ENCODE results near the gene FCGBP. TPM values are rescaled to one million over a fixed set of nuclear protein-coding genes. Genes with fewer than 3 reads are reported as not detected.

FCGBP gene
- total and polyA plus RNA-seq, 4 donors = 1.3 to 65.8 (median 26.5) TPM

DNA sequence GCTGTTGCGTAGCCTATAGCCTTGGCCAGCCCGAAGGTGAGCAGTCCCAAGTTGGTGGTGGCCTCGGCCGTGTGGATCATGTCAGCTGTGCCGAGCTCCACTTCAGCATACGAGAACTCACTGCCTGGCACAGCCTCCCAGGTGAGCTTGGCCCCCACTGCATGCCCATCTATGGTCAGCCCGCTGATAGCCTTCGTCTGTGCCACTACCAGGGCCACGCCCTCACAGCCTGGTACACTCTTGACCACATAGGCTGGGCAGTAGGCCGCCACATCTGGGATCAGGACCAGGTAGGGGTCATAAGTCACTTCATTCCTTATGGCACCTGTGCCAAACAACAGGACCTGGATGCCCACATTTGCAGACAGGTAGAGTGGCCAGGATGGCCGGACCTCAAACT is 7.4 kb downstream of the FCGBP start:
- Histone ChIP-seq H3K27ac (ENCODE audit: low read depth in 1 of 2, low read length in 1 of 2) (no peak overlapping the region), H3K9me3 (ENCODE audit: control insufficient read depth in 4 of 4, insufficient read depth in 3 of 4, low read length in 3 of 4) (peaks cover 0 to 4% (median 0%) of the 10 kb centered on the region in 4 donors), H3K4me1 (ENCODE audit: control insufficient read depth in 5 of 5, insufficient read depth in 5 of 5, low read length in 5 of 5) (no peaks in the 10 kb centered on the region), H3K27me3 (ENCODE audit: control insufficient read depth in 3 of 3, insufficient read depth in 3 of 3, low read length in 2 of 3) (no peaks in the 10 kb centered on the region), H3K4me3 (no peak overlapping the region), H3K9ac (ENCODE audit: insufficient read depth in 1 of 2, low read length in 2 of 2) (no peak overlapping the region), H3K36me3 (ENCODE audit: control insufficient read depth in 4 of 4, insufficient read depth in 4 of 4, low read length in 4 of 4) (no peaks in the 10 kb centered on the region)
- ATAC-seq (ENCODE audit: insufficient read depth, low FRiP score) (no peak), DNase-seq (no peak)
- 93 to 94% methylated on average over 11 of the region's 11 CpGs for WGBS, 2 donors
- TF ChIP-seq, protein P1, sequence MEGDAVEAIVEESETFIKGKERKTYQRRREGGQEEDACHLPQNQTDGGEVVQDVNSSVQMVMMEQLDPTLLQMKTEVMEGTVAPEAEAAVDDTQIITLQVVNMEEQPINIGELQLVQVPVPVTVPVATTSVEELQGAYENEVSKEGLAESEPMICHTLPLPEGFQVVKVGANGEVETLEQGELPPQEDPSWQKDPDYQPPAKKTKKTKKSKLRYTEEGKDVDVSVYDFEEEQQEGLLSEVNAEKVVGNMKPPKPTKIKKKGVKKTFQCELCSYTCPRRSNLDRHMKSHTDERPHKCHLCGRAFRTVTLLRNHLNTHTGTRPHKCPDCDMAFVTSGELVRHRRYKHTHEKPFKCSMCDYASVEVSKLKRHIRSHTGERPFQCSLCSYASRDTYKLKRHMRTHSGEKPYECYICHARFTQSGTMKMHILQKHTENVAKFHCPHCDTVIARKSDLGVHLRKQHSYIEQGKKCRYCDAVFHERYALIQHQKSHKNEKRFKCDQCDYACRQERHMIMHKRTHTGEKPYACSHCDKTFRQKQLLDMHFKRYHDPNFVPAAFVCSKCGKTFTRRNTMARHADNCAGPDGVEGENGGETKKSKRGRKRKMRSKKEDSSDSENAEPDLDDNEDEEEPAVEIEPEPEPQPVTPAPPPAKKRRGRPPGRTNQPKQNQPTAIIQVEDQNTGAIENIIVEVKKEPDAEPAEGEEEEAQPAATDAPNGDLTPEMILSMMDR (IDR thresholded peaks at IDR 0.05; ENCODE audit: control extremely low read depth, extremely low read depth) = no peak

GRCh38 chr19:39926170-39926760 is 8.2 kb downstream of the FCGBP start:
- no peaks in the 10 kb centered on the region for H3K27me3 ChIP-seq (ENCODE audit: control insufficient read depth in 3 of 3, insufficient read depth in 3 of 3, low read length in 2 of 3)
- H3K27ac ChIP-seq (ENCODE audit: low read depth in 1 of 2, low read length in 1 of 2) = no peak overlapping the region
- ATAC-seq (ENCODE audit: insufficient read depth, low FRiP score) = no peak
- H3K9me3 ChIP-seq (ENCODE audit: control insufficient read depth in 4 of 4, insufficient read depth in 3 of 4, low read length in 3 of 4) = peaks cover 0 to 4% (median 0%) of the 10 kb centered on the region in 4 donors
- WGBS, 2 donors = 89 to 94% methylated on average over 8 of the region's 8 CpGs
- no peak for DNase-seq
- no peak overlapping the region for H3K4me3 ChIP-seq
- H3K9ac ChIP-seq (ENCODE audit: insufficient read depth in 1 of 2, low read length in 2 of 2) = no peak overlapping the region
- no peaks in the 10 kb centered on the region for H3K36me3 ChIP-seq (ENCODE audit: control insufficient read depth in 4 of 4, insufficient read depth in 4 of 4, low read length in 4 of 4)
- TF ChIP-seq, protein P1 (IDR thresholded peaks at IDR 0.05; ENCODE audit: control extremely low read depth, extremely low read depth) = no peak
- no peaks in the 10 kb centered on the region for H3K4me1 ChIP-seq (ENCODE audit: control insufficient read depth in 5 of 5, insufficient read depth in 5 of 5, low read length in 5 of 5)

DNA sequence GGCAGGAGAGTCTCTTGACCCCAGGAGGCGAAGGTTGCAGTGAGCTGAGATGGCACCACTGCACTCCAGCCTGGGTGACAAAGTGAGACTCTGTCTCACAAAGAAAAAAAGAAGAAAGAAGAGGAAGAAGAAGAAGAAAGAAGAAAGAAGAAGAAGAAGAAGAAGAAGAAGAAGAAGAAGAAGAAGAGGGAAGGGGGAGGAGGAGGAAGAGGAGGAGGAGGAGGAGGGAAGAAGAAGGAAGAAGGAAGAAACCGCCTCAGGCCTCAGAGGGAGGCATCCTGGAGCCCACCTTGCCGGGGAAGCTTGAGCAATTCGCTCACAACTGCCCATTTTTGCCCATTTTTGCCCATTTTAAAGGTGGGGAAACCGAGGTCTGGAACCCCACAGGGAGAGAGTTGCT is 9.5 kb downstream of the FCGBP start:
- Histone ChIP-seq H3K27me3 (ENCODE audit: control insufficient read depth in 3 of 3, insufficient read depth in 3 of 3, low read length in 2 of 3) (no peaks in the 10 kb centered on the region), H3K9me3 (ENCODE audit: control insufficient read depth in 4 of 4, insufficient read depth in 3 of 4, low read length in 3 of 4) (peaks cover 0 to 4% (median 0%) of the 10 kb centered on the region in 4 donors), H3K27ac (ENCODE audit: low read depth in 1 of 2, low read length in 1 of 2) (no peak overlapping the region), H3K9ac (ENCODE audit: insufficient read depth in 1 of 2, low read length in 2 of 2) (no peak overlapping the region), H3K36me3 (ENCODE audit: control insufficient read depth in 4 of 4, insufficient read depth in 4 of 4, low read length in 4 of 4) (no peaks in the 10 kb centered on the region), H3K4me1 (ENCODE audit: control insufficient read depth in 5 of 5, insufficient read depth in 5 of 5, low read length in 5 of 5) (no peaks in the 10 kb centered on the region), H3K4me3 (no peak overlapping the region)
- TF ChIP-seq, protein P1 (IDR thresholded peaks at IDR 0.05; ENCODE audit: control extremely low read depth, extremely low read depth) = no peak
- WGBS, 2 donors = 74 to 85% methylated on average over 5 of the region's 5 CpGs
- ATAC-seq (ENCODE audit: insufficient read depth, low FRiP score) (no peak), DNase-seq (no peak)

DNA sequence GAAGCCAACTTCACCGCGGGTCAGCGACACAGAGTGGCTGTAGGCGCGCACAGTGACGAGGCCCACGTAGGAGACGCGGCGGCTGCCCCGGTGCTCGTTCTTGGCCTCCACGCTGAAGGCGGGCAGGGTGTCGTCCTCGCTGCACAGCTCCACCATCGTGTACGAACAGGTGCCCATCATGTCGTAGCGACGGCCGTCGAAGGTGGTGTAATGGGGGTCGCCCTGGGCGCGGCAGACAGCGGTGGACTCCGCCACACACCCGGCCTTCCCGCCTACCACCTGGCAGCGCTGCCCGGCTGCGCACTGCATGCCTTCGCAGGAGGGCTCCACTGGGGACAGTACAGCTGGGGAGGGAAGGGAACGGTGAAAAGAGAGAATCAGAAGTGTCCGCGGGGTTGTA is 10.0 kb downstream of the FCGBP start:
- H3K4me3 ChIP-seq = no peak overlapping the region
- TF ChIP-seq, protein P1 (IDR thresholded peaks at IDR 0.05; ENCODE audit: control extremely low read depth, extremely low read depth) = no peak
- H3K4me1 ChIP-seq (ENCODE audit: control insufficient read depth in 5 of 5, insufficient read depth in 5 of 5, low read length in 5 of 5) = no peaks in the 10 kb centered on the region
- ATAC-seq (ENCODE audit: insufficient read depth, low FRiP score) (no peak), DNase-seq (no peak)
- no peak overlapping the region for H3K9ac ChIP-seq (ENCODE audit: insufficient read depth in 1 of 2, low read length in 2 of 2)
- H3K36me3 ChIP-seq (ENCODE audit: control insufficient read depth in 4 of 4, insufficient read depth in 4 of 4, low read length in 4 of 4) = no peaks in the 10 kb centered on the region
- no peak overlapping the region for H3K27ac ChIP-seq (ENCODE audit: low read depth in 1 of 2, low read length in 1 of 2)
- no peaks in the 10 kb centered on the region for H3K27me3 ChIP-seq (ENCODE audit: control insufficient read depth in 3 of 3, insufficient read depth in 3 of 3, low read length in 2 of 3)
- H3K9me3 ChIP-seq (ENCODE audit: control insufficient read depth in 4 of 4, insufficient read depth in 3 of 4, low read length in 3 of 4) = peaks cover 0 to 4% (median 1%) of the 10 kb centered on the region in 4 donors
- 96% methylated on average over 37 of the region's 37 CpGs for WGBS, 2 donors
